GM21528 (cell line): ENCODE results near the gene CLDN5.

Source experiments
- ATAC-seq: cut with Tn5 transposase; IDR thresholded peaks from one replicate; pipeline ENCODE4 v1.9.1; 2021; ENCODE audit warnings: mild to moderate bottlenecking, moderate library complexity; ENCODE audit not compliant: unreplicated experiment, low FRiP score

Gene CLDN5

DNA sequence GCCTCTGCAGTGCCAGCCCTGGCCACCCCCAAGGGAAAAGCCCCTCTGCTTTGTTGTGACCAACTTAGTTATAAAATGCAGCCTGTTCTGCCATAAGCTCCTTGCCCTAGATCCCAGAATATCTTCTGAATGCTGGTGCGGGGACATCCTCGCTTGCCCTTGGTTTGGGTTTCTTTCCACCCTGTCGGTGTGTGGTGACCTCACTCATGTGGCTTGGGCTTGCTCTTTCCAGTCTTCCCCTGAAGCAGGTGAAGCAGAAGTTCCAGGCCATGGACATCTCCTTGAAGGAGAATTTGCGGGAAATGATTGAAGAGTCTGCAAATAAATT lies 16.7 kb downstream of the CLDN5 start:
- no peak for ATAC-seq

DNA sequence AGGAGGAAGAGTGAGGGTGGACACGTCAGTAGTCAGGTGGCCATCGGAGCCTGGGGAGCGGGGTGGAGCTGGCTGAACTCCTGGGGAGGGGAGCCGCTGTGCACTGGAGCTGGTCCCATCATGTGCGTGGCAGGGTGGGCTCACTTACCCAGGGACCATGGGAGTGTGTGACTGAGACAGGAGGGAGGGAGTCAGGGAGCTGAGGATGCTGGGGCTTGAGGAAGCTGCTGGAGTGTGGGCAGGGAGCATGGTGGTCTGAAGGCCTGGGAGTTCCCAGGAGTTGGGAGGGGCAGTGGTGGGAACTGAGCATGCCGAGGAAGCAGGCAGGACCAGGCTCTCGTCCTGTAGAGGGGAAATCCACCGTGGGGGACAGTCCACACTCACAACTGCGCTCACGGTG lies 18.0 kb downstream of the CLDN5 start:
- no peak for ATAC-seq

DNA sequence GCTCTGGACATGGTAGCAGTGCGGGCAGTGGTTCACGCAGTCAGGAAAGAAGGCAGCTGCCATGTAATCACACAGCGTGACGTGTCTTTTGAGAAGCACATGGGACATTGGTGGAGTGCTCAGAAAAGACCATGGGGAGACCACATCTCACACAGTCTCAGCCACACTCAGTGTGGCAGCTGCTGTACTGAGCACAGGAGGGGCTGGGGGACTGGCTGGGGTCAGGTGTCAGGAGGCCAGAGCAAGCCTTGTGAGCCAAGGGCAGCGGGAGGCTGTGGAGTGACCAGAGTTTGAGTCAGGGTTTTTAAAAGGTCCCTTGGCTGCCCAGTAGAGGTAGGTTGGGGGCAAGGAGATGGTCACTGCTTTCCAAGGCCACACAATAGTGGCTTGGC lies 18.5 kb downstream of the CLDN5 start:
- ATAC-seq: no peak

DNA sequence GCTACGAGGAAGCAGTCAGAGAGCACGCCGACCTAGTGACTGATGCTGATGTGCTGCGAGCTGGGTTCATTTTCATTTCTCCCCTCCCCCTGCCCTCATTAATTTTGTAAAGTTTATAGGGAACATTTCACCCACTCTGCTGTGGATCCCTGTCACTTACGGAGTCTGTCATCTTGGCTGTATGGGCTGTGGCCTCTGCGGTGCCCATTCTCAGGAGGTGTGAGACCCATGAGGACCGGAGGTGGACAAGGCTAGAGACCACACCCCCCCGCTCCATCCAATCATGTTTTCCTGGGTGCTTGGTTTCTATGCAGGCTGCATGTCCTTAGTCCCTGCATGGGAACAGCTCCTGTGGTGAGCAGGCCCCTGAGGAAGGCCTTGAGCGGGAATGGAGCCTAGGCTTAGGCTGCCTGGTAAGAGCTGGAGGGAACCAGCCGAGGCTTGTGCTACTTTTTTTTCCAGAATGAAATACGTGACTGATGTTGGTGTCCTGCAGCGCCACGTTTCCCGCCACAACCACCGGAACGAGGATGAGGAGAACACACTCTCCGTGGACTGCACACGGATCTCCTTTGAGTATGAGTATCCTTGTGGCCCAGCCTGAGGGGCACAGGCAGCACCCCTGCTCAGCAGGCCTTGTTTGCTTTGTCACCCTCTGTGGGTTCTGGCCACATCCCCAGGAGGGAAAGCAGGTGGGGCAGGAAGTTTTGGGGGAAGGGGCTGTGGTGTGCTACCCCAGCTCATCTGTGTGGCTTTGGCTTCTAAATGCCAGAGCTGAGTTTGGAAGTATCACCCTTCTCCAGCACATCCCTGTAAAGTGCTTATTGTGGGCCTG lies 19.1 kb downstream of the CLDN5 start:
- no peak for ATAC-seq

DNA sequence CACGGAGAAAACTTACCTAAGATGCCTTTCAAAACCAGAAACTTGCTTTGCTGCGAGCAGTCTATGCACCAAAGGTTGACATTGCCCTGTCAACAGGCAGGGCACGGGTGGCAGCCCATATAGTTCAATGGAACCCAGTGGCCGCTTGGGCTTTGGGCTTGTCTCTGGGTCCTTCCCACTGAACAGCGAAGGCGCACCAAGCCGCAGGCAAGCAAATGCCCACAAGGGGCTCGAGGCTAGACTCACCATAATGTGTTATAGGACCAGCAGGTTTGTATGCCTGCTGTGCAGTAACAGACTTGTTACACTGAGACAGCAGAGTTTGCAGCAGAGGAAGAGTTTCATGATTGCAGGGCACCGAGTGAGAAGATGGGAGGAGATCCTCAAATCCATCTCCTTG lies 20.3 kb downstream of the CLDN5 start:
- ATAC-seq: no peak

DNA sequence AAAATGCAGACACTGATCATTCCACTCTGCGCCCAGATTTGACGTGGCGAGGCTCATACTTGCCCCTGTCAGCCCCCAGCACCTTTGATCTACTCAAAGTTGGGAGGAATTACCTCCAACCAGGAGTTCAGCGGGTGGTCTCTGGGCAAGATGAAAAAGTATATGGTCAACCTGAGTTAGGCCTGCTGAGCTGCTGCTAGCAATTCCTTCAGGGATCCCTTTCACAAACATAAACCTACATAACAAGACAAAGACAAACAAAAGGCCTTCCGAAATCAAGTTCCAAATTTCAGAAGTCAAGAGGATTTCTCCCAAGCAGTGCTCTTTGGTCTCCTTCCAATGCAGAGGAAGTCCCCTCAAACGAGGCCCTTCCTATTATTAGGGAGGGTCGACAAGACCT lies 20.8 kb downstream of the CLDN5 start:
- ATAC-seq: no peak

DNA sequence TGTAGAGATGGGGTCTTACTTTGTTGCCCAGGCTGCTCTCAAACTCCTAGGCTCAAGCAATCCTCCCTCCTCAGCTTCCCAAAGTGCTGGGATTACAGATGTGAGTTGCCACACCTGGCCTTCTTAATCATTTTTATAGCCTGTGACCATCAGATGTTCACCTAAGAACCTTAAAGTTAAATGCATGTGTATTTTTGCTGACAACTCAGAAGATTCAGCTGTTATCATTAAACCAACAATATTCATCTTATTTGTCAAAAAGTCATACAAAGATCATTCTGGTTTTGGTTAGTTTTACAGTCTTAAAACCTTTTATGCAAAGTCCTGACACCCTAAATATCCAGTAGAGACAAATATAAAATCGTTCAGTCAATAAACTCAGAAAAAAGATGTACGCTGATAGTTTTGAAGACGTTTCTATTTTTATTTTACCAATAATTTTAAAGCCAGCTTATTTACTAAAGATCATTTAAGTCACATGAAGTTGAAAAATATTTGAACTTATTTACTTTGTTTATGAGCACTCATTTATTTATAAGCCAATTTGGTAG lies 22.2 kb downstream of the CLDN5 start:
- ATAC-seq: no peak

DNA sequence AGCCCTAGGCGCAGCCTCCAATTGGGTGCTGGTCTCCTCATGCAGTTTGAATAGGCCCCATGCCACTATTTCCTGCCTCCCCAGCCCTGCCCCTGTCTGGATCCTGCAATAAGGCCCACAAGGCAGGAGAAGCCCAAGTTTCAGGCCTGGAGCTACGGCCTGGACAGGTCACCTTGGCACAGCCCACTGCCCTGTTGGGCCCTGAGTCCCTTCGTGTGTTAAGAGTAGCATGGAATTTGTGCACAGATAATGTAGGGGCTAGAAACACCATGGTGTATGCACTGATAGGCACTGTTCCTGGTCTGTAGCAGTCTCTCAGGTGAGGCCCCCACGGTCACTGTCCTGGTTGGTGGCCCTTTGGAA lies 24.3 kb downstream of the CLDN5 start:
- ATAC-seq: no peak

DNA sequence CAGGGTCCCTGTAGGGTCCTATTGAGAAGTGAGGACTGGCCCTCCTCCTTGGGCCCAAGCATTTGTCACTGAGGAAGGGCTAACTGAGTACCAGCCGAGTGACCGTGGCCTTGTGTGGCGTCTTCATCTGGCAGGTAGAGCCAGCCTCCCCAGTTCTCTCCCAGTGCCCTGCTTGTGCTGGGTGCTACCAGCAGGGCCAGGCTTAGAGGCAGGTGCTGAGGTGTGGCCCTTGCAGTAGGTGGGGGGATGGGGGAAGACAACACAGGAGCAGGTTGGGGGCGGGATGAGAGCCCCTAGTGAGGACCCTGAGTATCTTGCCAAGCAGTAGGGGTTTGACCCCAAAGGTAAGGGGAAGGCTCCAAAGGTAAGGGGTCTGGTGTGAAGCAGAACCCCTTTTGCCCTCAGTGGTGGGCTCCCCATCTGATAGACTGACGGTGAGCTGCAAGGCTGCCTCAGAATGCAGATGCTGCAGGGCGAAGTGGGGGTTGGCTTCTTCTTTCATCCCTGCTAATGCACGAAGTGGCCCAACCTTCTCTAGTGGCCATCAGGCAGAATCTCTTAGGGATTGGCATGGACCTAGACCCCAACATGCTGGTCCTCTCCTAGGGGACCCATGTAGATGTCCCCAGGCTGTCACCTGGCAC lies 24.9 kb downstream of the CLDN5 start:
- ATAC-seq: no peak

DNA sequence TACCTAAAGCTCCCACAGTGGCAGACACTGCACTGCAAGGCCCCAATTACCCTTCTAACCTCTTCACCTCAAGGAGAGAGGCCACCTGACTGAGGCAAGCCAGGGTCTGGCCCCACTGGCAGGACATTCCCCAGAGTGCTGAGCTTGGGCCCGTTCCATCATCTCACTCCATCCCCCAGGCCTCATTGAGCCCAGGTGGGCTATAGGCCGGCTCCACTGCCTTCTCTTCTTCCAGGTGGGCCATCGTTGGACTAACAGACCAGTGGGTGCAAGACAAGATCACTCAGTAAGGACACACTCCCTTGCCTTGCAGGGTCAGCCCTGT lies 25.4 kb downstream of the CLDN5 start:
- no peak for ATAC-seq

DNA sequence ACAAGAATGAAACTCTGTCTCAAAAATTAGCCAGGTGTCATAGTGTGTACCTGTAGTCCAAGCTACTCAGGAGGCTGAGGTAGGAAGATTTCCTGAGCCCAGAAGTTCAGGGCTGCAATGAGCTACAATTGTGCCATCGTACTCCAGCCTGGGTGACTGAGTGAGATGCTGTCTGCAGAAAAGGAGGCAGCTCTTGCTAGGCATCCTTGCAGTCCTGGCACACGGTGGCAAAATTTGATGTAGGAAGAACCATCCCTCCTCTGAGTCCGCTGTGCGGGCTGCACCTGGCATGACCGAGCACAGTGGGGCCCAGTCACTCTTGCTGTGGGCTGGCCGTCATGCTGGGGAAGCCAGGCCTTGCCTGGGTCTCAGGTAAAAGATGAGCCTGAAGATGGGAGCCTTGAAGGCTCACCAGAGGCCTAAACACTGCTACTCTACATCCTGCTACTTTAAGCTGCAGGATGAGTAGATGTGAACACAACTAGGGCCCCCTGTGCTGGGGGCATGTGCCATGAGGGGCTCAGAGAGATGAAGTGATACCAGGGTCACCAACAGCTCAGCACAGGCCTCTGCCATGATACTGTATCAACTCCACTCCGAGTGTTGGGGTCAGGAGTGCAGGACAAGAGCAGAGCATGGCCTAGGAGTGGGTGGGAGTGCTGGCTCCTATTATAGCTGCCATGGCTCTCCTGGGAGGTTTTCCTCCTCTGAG lies 25.9 kb downstream of the CLDN5 start:
- ATAC-seq: no peak

DNA sequence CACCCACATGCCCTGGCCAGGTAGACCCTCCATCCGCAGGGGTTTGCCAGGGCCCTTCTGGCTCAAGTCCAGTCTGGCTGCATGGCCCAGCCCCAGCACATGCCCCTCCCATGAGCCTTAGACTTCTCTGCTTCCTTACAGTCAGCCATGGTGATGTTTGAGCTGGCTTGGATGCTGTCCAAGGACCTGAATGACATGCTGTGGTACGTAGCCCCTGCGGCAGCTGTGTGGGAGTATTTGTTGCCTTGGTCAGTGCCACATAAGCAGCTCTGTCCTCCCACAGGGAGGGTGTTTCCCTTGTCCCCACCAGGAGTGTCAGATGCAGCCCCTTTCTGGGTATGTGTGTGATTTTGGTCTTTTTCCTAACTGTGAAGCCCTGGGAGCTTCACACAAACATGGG lies 27.0 kb downstream of the CLDN5 start:
- no peak for ATAC-seq

DNA sequence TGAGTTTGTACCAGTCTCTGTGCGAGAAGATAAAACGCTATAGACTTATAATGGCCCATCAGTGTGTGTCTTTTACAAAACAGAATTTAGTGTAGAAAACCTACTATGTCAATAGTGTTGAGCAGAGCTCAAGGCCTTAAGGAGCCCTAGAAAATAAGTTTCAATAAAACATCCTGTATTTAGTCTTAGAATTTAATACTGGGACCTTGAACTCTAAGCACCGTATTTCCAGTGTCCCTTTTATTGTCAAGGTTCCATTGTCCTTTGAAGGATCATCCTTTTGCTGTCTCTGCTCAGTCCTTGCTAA lies 27.9 kb downstream of the CLDN5 start:
- ATAC-seq: no peak

DNA sequence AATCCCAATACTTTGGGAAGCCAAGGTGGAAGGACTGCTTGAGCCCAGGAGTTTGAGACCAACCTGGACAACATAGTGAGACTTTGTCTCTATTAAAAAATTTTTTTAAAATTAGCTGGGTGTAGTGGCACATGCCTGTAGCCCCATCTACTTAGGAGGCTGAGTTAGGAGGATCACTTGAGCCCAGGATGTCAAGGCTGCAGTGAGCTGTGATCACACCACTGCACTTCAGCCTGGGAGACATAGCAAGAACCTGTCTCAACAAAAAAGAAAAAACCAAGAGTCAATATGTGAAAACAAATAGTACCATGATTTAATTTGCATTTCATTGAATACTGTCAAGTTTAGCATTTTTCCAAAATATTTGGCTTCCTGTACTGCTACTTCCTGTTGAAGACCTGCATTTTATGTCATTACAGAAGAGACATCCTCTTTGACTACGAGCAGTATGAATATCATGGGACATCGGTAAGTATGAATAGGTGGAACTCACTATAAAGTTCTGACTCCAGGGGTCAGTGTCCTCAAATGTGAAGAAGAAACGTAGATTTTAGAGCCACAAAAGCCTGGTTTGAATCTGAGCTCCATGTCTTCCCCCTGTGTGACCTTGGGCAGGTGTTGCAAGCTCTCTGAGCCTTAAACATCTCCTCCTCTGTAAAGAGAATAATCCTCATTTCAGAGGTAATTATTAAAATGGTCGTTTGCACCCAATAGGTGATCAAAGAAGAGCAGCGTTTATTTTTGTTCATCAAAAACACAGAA lies 28.5 kb downstream of the CLDN5 start:
- no peak for ATAC-seq

DNA sequence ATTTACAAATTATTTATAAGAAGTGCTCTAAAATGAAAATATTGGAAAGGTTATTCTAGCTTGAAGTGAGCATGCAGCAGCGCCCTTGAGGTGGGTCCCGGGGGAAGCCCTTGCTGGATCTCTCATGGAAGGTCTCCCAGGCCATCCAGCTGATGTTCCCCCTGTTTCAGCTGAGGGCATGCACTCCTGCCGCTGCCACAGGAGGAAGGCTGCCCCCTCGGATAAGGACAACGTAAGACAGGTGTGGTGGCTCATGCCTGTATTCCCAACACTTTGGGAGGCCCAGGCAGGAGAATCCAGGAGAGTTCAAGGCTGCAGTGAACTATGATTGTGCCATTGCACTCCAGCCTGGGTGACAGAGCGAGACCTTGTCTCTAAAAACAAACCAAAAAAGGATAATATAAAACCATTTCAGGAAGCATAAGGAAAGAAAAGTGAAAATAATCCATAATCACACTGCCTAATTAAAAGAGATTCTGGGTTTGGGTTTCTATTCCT lies 29.5 kb downstream of the CLDN5 start:
- no peak for ATAC-seq

DNA sequence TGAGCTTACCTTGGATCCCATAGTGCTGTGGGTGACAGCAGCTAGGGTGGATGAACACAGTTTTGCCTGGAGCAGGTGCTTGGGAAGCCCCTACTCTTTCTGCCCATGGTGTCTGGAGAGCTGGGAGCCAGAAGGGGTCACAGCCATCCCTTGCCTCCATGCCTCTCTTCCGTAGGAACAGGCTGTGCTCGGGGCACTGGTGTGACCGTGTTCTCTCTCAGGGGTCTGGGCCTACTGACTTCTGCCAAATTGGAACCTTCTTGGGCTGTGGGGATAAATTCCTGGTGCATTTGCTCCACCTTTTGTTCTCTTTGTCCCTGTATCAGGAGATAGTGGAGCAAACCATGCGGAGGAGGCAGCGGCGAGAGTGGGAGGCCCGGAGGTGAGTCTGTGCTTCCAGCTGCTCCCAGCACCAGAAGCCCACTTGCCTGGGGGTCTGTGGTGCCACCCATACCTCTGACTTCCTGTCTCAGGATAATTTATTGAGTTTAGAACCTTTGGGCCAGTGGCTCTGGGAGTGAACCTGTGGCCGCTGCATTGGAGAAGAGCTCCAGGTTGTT lies 30.1 kb downstream of the CLDN5 start:
- ATAC-seq: no peak

DNA sequence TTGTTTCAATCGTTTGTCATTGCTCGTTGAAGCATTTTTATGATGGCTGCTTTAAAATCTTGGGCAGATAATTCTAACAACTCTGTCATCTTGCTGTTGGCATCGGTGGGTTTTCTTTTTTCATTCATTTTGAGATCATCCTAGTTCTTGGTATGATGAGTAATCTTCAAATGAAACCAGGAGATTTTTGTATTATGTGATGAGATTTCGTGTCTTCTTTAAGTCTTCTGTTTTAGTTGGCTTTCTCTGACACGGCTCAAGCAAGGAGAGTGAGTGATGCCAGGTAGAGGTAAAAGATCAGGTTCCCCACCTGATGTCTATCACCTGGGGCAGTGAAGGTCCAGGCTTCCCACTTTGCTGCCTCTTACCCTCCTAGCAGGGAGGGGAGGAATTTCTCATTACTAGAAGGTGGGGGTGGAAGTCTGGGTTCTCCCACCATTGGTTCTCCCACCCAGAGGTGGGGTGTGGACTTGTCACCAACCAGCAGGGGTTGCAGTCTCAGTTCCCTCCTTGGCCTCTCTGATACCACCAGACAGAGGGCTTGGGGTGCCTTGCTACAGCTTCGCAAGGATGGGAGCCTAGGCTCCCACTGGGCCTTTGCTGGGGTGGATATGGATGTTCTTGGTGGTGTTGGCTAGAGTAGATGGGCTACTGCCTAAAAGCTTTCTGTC lies 31.6 kb downstream of the CLDN5 start:
- no peak for ATAC-seq

DNA sequence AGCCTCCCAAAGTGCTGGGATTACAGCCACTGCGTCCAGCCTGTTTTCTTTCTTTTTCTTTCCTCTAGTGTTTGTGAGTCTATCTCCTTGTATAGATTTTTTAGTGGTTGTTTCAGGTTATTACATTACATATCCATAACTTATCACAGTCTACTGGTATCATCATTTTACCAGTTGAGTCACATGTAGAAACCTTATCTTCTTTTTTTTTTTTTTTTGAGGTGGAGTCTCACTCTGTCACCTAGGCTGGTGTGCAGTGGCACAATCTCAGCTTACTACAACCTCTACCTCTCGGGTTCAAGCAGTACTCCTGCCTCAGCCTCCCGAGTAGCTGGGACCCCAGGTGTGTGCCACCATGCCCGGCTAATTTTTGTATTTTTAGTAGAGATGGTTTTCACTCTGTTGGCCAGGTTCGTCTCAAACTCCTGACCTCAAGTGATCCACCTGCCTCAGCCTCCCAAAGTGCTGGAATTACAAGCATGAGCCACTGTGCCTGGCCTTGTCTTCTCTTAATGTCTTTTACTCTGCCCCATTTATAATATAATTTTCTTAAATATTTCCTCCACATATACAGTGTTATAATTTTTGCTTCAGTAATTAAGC lies 33.5 kb downstream of the CLDN5 start:
- no peak for ATAC-seq

DNA sequence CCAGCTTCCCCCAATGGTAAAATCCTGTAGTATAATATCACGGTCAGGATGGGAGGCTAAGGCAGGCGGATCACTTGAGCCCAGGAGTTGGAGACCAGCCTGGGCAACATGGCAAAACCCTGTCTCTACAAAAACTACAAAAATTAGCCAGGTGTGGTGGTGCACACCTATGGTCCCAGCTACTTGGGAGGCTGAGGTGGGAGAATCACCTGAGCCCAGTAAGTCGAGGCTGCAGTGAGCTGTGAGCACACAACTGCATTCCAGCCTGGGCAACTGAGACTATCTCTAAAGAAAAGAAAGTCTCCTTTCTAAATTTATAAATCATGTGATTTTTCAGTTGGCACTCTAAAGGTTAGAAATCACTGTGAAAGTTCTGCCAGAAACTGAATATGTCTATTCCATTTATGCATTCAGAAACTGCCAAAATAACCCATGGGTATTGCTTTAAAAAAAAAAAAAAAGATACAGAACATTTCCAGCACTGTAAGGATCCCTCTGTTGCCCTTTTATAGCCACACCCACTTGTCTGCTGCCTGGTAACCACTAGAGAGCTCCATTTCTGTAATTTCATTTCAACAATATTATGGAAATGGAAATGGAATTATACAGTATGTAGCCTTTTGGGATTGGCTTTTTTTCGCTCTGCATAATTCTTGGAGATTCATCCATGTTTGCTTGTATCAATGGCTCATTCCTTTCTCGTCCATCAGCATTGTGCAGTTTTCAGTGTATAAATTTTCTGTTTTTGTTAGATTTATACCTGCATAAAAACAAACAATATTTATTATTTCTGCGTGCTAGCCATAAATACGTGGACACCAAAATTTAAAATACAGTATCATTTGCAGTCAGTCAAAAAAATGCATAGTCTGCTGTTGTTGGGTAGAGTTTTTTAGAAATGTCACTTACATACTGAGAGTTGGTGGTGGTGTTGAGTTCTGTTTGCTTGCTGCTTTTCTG lies 35.0 kb downstream of the CLDN5 start:
- ATAC-seq: no peak
